AG04450 (cell line): ENCODE measurements around the gene COL11A2. TPM values are rescaled to one million over a fixed set of nuclear protein-coding genes. Genes with fewer than 3 reads are reported as not detected.
A peak's percentile ranks its signal among the peaks of the same experiment; 100 is the strongest.

Source experiments
- CTCF ChIA-PET: fragments of 300-600, 350-600 bp; formaldehyde crosslinking; extraction: SDS; loops from one replicate; lab custom pipeline; 2022; ENCODE audit warnings: antibody characterized with exemption, inconsistent platforms; lab: Charles Lee
- POLR2A ChIA-PET: fragments of 350-600 bp; formaldehyde crosslinking; extraction: SDS; loops from one replicate; lab custom pipeline; 2021; ENCODE audit warnings: antibody characterized with exemption, inconsistent platforms; lab: Yijun Ruan, JAX
- DNase-seq: peaks from one replicate; pipeline ENCODE4 v3.0.0-alpha.2; 2011; ENCODE audit warnings: low read depth, low spot score
- H3K27ac ChIP-seq: one replicate; pipeline ENCODE4 v1.5.1; 2012; ENCODE audit warnings: low read depth, low read length, control low read depth
- H3K27me3 ChIP-seq: one replicate; pipeline ENCODE4 v1.6.0; 2012; ENCODE audit warnings: low read length; ENCODE audit not compliant: control insufficient read depth, insufficient read depth
- H3K4me3 ChIP-seq: 2 replicates; pipeline ENCODE4 v1.5.1; 2011; ENCODE audit warnings: mild to moderate bottlenecking, low read depth, low read length, control low read depth
- H3K9me3 ChIP-seq: 2 replicates; pipeline ENCODE4 v1.5.1; 2012; ENCODE audit warnings: low read length; ENCODE audit not compliant: control insufficient read depth, insufficient read depth
- polyA plus RNA-seq: library from polyadenylated mRNA; depleted of rRNA; stranded (reverse); fragments of >200 nt; gene quantifications from 2 replicates; pipeline ENCODE4 v1.2.3, GENCODE V29; 2011
- TF ChIP-seq, protein P1 (sequence below): IDR thresholded peaks from 2 replicates; pipeline ENCODE4 v1.5.1; 2011; ENCODE audit warnings: low read depth, low read length, control low read depth, inconsistent platforms

Gene COL11A2
- polyA plus RNA-seq, 1 experiment = 0.26 TPM

DNA sequence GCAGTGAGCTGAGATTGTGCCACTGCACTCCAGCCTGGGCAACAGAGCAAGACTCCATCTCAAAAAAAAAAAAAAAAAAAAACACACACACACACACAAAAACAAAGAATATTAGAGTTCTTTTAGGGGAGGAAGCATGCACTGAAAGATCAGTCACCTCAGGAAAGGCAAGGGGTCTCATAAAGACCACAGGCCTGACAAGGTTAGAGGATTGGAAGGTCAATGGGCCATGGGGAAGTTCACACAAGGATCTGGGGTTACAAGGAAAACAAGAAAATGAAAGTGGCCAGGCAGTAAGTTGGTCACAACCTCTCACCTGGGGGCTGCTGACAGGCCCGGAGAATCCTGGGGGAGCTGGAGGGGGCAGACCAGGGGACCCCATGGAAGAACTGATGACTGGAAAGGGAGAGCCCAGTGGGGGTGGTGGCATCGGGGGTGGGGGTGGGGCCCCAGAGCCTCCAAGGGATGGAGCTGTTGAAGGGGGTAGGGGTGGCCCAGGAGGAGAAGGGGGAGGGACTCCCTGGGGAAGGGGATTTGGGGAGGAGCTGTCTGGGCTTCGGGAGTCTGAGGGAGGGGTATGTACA, 6.7 kb upstream of the COL11A2 start:
- POLR2A ChIA-PET = interaction anchor here (0.6 to 1.2 kb wide), 2 partner anchors 10 to 73 kb away, joined by 5 to 9 read pairs; partner anchors contain the start of genes RING1, RPS18 and VPS52
- Histone ChIP-seq H3K4me3 (peak overlapping the region; percentile 95), H3K27ac (no peak overlapping the region), H3K27me3 (no peaks in the 10 kb centered on the region), H3K9me3 (peaks cover 3% of the 10 kb centered on the region; the same call in 1 of the 2 replicates)
- DNase-seq = no peak
- TF ChIP-seq, protein P1, sequence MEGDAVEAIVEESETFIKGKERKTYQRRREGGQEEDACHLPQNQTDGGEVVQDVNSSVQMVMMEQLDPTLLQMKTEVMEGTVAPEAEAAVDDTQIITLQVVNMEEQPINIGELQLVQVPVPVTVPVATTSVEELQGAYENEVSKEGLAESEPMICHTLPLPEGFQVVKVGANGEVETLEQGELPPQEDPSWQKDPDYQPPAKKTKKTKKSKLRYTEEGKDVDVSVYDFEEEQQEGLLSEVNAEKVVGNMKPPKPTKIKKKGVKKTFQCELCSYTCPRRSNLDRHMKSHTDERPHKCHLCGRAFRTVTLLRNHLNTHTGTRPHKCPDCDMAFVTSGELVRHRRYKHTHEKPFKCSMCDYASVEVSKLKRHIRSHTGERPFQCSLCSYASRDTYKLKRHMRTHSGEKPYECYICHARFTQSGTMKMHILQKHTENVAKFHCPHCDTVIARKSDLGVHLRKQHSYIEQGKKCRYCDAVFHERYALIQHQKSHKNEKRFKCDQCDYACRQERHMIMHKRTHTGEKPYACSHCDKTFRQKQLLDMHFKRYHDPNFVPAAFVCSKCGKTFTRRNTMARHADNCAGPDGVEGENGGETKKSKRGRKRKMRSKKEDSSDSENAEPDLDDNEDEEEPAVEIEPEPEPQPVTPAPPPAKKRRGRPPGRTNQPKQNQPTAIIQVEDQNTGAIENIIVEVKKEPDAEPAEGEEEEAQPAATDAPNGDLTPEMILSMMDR = no peak
- CTCF ChIA-PET = interaction anchor here (0.6 to 2.6 kb wide), 8 partner anchors 9 to 214 kb away, joined by 3 to 17 read pairs (median 6); partner anchors contain the start of gene RING1

DNA sequence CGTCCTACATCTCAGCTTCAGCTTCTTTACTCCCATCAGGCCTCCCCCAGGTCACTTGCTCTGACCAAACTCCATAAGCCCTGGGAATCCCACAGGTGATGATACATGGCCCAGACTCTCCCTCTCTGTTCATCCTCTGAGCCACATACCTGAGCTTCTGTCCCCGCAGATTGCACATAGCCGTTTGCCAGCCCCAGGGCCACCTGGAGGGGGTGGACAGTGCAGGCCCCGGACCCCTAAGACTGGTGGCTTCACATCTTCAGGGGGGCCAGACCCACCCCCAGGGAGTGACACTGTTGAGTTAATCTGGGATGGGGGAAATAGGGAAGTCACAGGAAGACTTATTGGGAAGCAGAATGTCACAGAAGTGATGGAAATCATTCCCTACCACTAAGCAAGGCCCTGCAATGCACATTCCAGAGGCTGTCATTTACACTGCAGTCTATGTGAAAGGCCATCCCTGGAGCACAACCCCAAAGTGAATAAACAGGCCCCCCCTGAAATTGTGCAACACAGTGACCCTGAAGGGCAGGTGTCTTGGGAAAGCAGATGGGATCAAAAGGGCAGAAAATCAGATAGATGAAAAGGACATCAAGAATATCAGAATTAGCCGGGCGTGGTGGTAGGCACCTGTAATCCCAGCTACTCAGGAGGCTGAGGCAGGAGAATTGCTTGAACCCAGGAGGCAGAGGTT, 6.0 kb upstream of the COL11A2 start:
- TF ChIP-seq, protein P1 = no peak
- Histone ChIP-seq H3K9me3 (peaks cover 3% of the 10 kb centered on the region; the same call in 1 of the 2 replicates), H3K27ac (no peak overlapping the region), H3K4me3 (peak overlapping the region; percentile 12; the same call in 1 of the 2 replicates), H3K27me3 (no peaks in the 10 kb centered on the region)
- ChIA-PET CTCF (interaction anchor here (0.6 to 2.6 kb wide), 15 partner anchors 8 to 245 kb away, joined by 3 to 17 read pairs (median 4); partner anchors contain the start of gene RING1), POLR2A (interaction anchor here (0.6 kb wide), 1 partner anchor 73 kb away, joined by 5 read pairs; the partner anchor contains the start of genes RPS18 and VPS52)
- DNase-seq = no peak

- Histone ChIP-seq H3K27ac (peak overlapping the region; percentile 31), H3K27me3 (peaks cover 4% of the 10 kb centered on the region), H3K4me3 (no peak overlapping the region), H3K9me3 (peaks cover 3% of the 10 kb centered on the region; the same call in 1 of the 2 replicates)
- POLR2A ChIA-PET = interaction anchor here (1.3 kb wide), 1 partner anchor 11 kb away, joined by 4 read pairs; the partner anchor contains the start of gene RING1
- DNase-seq = no peak
- CTCF ChIA-PET = interaction anchor here (0.6 to 2.6 kb wide), 11 partner anchors 12 to 244 kb away, joined by 3 to 17 read pairs (median 4); partner anchors contain the start of gene RING1
- TF ChIP-seq, protein P1 = peak; percentile 76
These were observed 5.3 kb upstream of the COL11A2 start for GRCh38 chr6:33197431-33198048.

GRCh38 chr6:33195304-33196165, 3.3 kb upstream of the COL11A2 start:
- no peak for DNase-seq
- no peak overlapping the region for H3K4me3 ChIP-seq
- H3K9me3 ChIP-seq = peaks cover 3% of the 10 kb centered on the region; the same call in 1 of the 2 replicates
- H3K27ac ChIP-seq = no peak overlapping the region
- H3K27me3 ChIP-seq = peaks cover 24% of the 10 kb centered on the region
- POLR2A ChIA-PET = no interaction called here
- TF ChIP-seq, protein P1 = no peak
- CTCF ChIA-PET = interaction anchor here (1.4 kb wide), 2 partner anchors 48 to 53 kb away, joined by 3 to 4 read pairs; no protein-coding TSS in a partner anchor
